ENCODE data around the gene SLC6A11. TPM values are rescaled to one million over a fixed set of nuclear protein-coding genes. Genes with fewer than 3 reads are reported as not detected.

SLC6A11 gene
- polyA plus RNA-seq = 0.35 and 1.9 TPM in 2 replicates

DNA sequence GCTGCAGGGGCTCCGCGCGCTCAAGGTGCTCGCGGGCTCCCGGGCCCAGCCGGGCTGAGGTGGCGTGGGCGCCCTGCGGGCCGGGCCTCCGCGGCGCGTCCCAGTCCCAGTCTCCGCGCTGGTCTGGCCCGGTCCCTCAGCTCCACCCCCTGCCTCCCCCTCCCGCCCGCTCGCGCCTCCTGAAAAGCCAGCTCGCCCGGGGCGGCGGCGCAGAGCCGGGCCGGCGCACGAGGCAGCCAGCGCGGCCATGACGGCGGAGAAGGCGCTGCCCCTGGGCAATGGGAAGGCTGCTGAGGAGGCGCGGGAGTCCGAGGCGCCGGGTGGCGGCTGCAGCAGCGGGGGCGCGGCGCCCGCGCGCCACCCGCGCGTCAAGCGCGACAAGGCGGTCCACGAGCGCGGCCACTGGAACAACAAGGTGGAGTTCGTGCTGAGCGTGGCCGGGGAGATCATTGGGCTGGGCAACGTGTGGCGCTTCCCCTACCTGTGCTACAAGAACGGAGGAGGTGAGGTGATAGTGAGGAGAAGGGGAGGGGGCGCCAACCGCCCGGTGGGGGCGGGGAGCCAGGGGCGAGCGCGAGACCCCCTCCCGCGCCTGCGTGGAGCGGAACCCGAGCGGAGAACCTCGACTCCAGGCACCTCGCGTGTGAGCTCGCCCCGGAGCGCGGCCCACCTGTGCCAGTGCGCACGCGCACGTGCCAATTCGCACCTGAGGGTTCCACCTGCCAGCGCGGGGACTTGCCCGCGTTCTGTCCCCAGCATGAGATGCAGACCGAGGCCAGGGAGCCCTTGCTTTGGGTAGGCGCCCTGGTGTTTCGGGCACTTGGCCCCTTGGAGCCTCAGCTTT lies at the start of gene SLC6A11:
TSS of gene SLC6A11 (plus strand) at position 210 of the 844 bp plus-strand sequence. CDS start at position 248, 38 bp downstream.

Other genes starting within 250 kb of the SLC6A11 start
- gene SLC6A1, start 176.5 kb downstream of the SLC6A11 start, polyA plus RNA-seq = 158 and 247 TPM in 2 replicates

All from Purkinje cell (primary cell).